Fibroblast of mammary gland (primary cell): ENCODE results near the gene VOPP1.
"Not testable (repeated sequence)": the region's sequence is repeated elsewhere in the genome, so short reads cannot be mapped to it uniquely, and the experiment has no call there.

Experiments used
- DNase-seq: peaks from one replicate; pipeline ENCODE4 v3.0.0-alpha.2; 2010; ENCODE audit warnings: low read depth
- H3K4me3 ChIP-seq: 2 replicates; pipeline ENCODE4 v1.5.1; 2011; ENCODE audit warnings: low read depth, mild to moderate bottlenecking, low read length, moderate library complexity; ENCODE audit not compliant: control insufficient read depth
- CTCF ChIP-seq: conservative IDR thresholded peaks from 2 replicates; pipeline ENCODE4 v1.5.1; 2011; ENCODE audit warnings: low read depth, low read length, inconsistent platforms; ENCODE audit not compliant: control insufficient read depth, insufficient read depth

Gene VOPP1, protein sequence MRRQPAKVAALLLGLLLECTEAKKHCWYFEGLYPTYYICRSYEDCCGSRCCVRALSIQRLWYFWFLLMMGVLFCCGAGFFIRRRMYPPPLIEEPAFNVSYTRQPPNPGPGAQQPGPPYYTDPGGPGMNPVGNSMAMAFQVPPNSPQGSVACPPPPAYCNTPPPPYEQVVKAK

DNA sequence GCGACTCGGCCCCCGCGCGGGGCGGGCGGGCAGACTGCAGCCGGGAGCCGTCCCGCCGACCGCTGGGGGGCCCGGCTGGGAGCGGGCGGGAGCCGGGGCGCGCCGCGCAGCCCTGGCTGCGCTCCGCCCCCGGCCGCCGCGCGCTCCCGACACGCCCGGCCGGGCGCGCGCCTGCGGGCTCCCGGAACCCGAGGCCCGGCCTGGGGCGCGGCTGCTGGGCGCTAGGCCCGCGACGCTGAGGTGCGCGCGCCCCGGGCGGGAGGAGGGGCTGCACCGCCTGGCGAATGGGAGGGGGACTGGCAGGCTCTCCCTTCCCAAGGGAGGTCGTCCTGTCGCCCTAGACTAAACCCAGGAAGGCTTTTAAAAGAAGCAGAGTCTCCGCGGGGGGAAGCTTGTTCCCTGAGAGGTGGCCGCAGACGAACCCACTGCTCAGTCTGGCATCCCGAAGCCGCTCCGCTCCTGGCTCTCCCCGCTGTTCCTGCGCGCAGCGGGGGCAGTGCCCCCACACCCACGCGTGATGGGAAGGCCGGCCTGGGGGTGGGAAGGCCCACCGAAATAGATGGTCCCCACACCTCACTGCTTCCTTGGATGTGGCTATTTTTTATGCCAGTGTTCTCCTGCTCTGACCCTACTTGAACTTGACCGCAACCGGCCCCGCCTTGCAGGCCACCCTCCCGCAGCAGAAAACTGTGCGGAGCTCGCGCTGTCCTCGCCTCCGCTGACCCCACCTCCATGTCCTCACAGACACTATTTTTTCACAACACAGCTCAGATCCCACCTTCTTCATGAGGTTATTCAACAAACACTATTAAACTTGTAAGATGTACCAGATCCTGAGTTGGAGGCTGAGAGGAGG is at the start of gene VOPP1:
VOPP1 (minus strand) TSS at position 125 of the 856 bp plus-strand sequence. CDS start 178 bp downstream, outside the sequence.
- peak; percentile 50 for DNase-seq
- TF ChIP-seq CTCF, result no peak
- H3K4me3 ChIP-seq, result peak within 1 kb of the TSS; percentile 74

DNA sequence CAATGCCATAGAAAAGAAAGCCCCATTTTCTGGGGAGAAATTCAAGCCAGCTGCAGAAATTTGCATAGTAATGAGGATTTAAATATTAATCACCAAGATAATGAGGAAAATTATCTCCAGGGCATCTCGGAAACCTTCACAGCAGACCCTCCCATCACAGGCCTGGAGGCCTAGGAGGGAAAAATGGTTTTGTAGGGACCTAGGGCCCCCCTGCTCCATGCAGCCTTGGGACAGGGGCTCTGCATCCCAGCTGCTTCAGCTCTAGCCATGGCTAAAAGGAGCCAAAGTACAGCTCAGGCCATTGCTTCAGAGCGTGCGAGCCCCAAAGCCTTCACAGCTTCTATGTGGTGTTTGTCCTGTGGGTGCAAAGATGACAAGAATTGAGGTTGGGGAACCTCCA is 46.6 kb upstream of the VOPP1 start:
- no peak for DNase-seq
- no peak for TF ChIP-seq CTCF
- no peak overlapping the region for H3K4me3 ChIP-seq

- DNase-seq, H3K4me3 ChIP-seq: not testable (repeated sequence)
Observed at GRCh38 chr7:55614365-55615064, 42.2 kb upstream of the VOPP1 start.

DNA sequence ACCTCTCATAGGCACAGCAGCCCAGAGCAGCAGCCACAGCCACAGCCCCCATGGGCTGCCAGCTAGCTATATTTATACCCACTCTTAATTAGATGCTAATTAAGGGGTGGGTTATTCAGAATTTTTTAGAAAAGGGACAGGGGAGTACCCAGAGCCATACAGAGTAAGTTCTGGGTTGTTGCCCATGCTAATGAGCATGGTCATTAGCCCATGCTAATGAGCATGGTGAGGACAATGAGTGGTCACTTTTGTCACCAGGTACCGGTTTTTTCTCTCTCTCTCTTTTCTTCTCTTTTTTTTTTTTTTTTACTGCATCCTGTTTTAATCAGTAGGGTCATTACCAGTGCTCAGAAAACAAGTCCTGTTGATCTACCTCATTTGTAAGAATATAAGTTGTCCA is 37.4 kb upstream of the VOPP1 start:
- not testable (repeated sequence) for H3K4me3 ChIP-seq, DNase-seq

DNA sequence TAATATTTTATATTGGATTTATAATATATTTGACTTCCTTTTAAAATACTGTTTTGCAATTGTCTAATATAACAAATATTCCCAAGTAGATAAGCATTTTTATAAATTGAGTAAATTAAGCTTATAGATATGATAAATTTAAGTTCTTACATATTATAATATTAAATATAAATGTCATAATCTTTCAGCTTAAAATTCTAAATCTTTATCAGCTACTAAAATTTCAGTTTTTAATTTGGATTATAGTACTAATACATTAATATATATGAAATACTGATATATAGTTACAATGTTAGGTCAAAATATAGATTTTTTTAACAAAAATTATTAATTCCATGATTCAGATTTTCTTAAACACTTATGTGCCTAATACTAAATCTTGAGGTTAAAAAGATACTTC is 33.4 kb upstream of the VOPP1 start:
- H3K4me3 ChIP-seq, DNase-seq: not testable (repeated sequence)

- peak; percentile 41 for TF ChIP-seq CTCF
- peak; percentile 28 for DNase-seq
- not testable (repeated sequence) for H3K4me3 ChIP-seq
Observed at GRCh38 chr7:55597944-55598499, 25.7 kb upstream of the VOPP1 start.

DNA sequence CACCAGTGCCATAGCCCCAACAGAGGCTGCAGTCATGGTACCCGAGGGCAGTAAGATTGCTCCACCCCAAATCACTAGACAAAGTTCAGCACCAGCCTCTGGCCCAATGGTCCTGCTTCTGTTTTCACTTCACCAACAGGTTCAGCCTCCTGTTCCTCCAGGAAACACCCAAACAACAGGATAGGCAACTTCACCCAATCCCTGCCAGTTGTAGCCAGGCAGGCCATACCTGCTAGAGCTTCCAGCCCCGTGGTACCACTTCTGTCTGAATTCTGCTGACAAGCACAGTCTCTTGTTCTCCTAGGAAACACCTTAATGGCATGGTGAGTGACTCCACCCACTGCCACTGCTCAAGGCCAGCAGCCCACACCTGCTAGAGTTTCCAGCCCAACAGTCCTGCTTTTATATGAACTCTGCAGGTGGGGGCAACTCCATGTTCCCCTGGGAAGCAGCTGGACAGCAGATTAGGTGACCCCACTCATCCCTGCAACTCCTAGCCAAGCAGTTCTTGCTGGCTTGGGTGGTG is 25.0 kb upstream of the VOPP1 start:
- H3K4me3 ChIP-seq, DNase-seq: not testable (repeated sequence)

GRCh38 chr7:55595511-55595910 is 23.2 kb upstream of the VOPP1 start:
- no peak overlapping the region for H3K4me3 ChIP-seq
- no peak for TF ChIP-seq CTCF
- DNase-seq, result no peak
